ENCODE results near the gene SLCO3A1.
A peak's percentile ranks its signal among the peaks of the same experiment; 100 is the strongest.

SLCO3A1 gene

DNA sequence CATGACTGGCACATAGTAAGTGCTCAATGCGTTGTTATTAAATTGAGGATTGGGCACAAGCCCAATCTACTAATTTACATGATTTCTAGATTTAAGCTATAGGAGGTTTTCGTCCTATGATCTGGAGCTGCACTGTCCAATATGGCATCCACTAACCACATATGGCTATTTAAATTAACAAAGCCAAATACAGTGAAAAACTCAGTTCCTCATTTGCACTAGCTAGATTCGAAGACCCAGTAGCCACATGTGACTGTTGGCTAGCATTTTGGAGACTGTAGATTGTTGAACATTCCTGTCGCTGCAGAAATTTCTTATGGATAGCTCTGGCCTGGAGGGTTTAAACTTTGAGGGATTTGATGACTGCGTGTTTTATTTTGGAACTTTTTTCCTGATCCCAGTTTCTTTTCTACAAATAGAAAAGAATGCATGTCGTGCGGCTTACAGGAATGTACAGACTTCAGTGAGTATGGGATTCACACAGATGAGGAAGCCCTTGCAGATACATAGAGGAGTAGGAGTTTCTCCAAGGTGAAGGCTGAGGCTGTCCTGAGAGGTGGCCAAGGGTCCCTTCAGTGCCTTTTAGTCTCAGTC is 82.8 kb downstream of the SLCO3A1 start:
- ChIA-PET CTCF (no interaction called here), POLR2A (no interaction called here)
- H3K4me3 ChIP-seq (ENCODE audit: low read depth, low read length): no peak overlapping the region
- H3K36me3 ChIP-seq (ENCODE audit: control insufficient read depth in 2 of 2, insufficient read depth in 1 of 2, low read length in 2 of 2): no peaks in the 10 kb centered on the region
- H3K4me1 ChIP-seq (ENCODE audit: control insufficient read depth, insufficient read depth, low read length): peaks cover 8% of the 10 kb centered on the region
- H3K9me3 ChIP-seq (ENCODE audit: control insufficient read depth, insufficient read depth, low read depth, low read length): no peaks in the 10 kb centered on the region
- TF ChIP-seq ZBTB20 (tag by site-specific recombination; IDR thresholded peaks at IDR 0.05): no peak
- TF ChIP-seq ZNF629 (tag by site-specific recombination; IDR thresholded peaks at IDR 0.05): no peak
- no peak for TF ChIP-seq ZNF624 (tag by site-specific recombination; IDR thresholded peaks at IDR 0.05)
- H3K27ac ChIP-seq (ENCODE audit: extremely low read depth, low read depth, low read length): no peak overlapping the region

DNA sequence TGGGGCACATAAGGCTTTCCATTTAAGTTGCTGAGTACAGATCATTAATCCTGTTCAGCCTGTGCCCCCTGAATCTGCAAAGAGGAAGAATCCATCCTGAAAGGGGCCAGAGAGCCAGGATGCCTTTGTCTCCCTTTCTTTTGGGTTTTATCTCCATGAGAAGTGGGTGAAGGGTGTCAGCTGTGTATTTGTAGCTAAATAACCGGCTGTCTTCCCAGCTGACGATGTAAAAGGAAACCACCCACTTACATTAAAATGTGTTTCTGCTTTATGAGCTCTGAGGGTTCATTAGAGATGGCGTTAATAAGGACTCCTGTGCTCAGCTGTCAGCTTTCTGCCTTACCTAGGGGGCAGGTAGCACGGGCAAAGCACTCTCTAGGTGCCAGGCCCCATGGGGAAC is 83.4 kb downstream of the SLCO3A1 start:
- TF ChIP-seq EGR2 (tag by site-specific recombination; IDR thresholded peaks at IDR 0.05; ENCODE audit: low read depth) (no peak), ZEB2 (tag by site-specific recombination; IDR thresholded peaks at IDR 0.05) (no peak), MYNN (tag by site-specific recombination; IDR thresholded peaks at IDR 0.05; ENCODE audit: borderline replicate concordance) (no peak), SP7 (tag by site-specific recombination; IDR thresholded peaks at IDR 0.05) (no peak), HOXC10 (CRISPR knock-in tag; IDR thresholded peaks at IDR 0.05) (no peak), ZNF394 (tag by site-specific recombination; IDR thresholded peaks at IDR 0.05; ENCODE audit: borderline replicate concordance) (no peak), ZNF473 (tag by site-specific recombination; IDR thresholded peaks at IDR 0.05) (no peak), ZBTB7A (tag by site-specific recombination; IDR thresholded peaks at IDR 0.05; ENCODE audit: low read depth) (no peak)
- TF ChIP-seq, protein P1, sequence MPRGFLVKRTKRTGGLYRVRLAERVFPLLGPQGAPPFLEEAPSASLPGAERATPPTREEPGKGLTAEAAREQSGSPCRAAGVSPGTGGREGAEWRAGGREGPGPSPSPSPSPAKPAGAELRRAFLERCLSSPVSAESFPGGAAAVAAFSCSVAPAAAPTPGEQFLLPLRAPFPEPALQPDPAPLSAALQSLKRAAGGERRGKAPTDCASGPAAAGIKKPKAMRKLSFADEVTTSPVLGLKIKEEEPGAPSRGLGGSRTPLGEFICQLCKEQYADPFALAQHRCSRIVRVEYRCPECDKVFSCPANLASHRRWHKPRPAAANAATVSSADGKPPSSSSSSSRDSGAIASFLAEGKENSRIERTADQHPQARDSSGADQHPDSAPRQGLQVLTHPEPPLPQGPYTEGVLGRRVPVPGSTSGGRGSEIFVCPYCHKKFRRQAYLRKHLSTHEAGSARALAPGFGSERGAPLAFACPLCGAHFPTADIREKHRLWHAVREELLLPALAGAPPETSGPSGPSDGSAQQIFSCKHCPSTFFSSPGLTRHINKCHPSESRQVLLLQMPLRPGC (tag by site-specific recombination; IDR thresholded peaks at IDR 0.05): no peak
- ChIA-PET POLR2A (no interaction called here), CTCF (interaction anchor here (0.7 kb wide), 1 partner anchor 22 kb away, joined by 3 read pairs; no protein-coding TSS in a partner anchor)
- H3K27ac ChIP-seq (ENCODE audit: extremely low read depth, low read depth, low read length): no peak overlapping the region
- H3K36me3 ChIP-seq (ENCODE audit: control insufficient read depth in 2 of 2, insufficient read depth in 1 of 2, low read length in 2 of 2): no peaks in the 10 kb centered on the region
- no peak overlapping the region for H3K4me3 ChIP-seq (ENCODE audit: low read depth, low read length)
- H3K4me1 ChIP-seq (ENCODE audit: control insufficient read depth, insufficient read depth, low read length): peaks cover 12% of the 10 kb centered on the region
- no peaks in the 10 kb centered on the region for H3K9me3 ChIP-seq (ENCODE audit: control insufficient read depth, insufficient read depth, low read depth, low read length)

DNA sequence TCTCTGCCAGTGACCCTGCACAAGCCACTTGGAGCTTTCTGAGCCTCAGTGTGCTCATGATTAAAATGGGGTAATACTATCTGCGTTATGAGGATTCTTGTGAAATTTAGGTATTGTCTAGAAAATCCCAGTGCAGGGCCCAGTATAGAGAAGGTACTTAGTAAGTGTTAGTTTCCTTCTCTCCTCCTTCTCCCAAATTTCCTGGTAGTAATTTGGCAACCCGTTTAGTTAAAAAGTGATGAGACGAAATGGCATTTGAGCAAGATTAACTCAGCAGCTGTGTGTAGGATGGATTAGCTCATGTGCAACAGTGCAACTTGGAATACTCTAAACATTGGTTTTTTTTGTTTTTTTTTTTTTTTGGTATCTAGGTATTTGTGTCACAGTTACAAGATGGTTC is 84.6 kb downstream of the SLCO3A1 start:
- CTCF ChIA-PET: interaction anchor here (0.6 to 0.7 kb wide), 2 partner anchors 128 to 676 kb away, joined by 3 read pairs; no protein-coding TSS in a partner anchor
- H3K36me3 ChIP-seq (ENCODE audit: control insufficient read depth in 2 of 2, insufficient read depth in 1 of 2, low read length in 2 of 2): no peaks in the 10 kb centered on the region
- H3K27ac ChIP-seq (ENCODE audit: extremely low read depth, low read depth, low read length): no peak overlapping the region
- H3K9me3 ChIP-seq (ENCODE audit: control insufficient read depth, insufficient read depth, low read depth, low read length): no peaks in the 10 kb centered on the region
- POLR2A ChIA-PET: no interaction called here
- no peak overlapping the region for H3K4me3 ChIP-seq (ENCODE audit: low read depth, low read length)
- no peak for TF ChIP-seq ZNF221 (tag by site-specific recombination; IDR thresholded peaks at IDR 0.05; ENCODE audit: borderline replicate concordance)
- TF ChIP-seq, protein P2, sequence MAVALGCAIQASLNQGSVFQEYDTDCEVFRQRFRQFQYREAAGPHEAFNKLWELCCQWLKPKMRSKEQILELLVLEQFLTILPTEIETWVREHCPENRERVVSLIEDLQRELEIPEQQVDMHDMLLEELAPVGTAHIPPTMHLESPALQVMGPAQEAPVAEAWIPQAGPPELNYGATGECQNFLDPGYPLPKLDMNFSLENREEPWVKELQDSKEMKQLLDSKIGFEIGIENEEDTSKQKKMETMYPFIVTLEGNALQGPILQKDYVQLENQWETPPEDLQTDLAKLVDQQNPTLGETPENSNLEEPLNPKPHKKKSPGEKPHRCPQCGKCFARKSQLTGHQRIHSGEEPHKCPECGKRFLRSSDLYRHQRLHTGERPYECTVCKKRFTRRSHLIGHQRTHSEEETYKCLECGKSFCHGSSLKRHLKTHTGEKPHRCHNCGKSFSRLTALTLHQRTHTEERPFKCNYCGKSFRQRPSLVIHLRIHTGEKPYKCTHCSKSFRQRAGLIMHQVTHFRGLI (tag by site-specific recombination; IDR thresholded peaks at IDR 0.05): no peak
- peaks cover 15% of the 10 kb centered on the region for H3K4me1 ChIP-seq (ENCODE audit: control insufficient read depth, insufficient read depth, low read length)

DNA sequence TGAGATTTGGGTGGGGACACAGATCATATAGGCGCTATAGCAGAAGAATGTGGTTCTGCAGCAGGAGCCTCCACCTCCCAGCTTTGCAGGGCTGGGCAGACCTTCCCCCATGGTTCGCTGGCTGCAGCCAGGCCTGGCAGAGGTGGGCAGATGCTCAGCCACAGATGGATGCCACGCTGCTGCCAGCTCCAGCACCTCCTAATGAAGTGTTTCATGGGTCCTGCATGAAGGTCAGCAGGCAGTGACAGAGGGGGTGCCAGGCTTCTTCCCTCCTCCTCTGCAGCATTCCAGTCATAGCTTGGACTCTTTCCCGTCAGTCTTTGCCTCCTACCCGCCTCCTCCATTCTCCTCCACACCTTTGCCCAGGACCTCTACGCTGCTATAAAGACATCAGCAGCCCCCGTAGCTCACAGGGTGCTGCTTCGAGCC is 85.9 kb downstream of the SLCO3A1 start:
- TF ChIP-seq EGR2 (tag by site-specific recombination; IDR thresholded peaks at IDR 0.05; ENCODE audit: low read depth) (peak; percentile 86), ZNF2 (tag by site-specific recombination; IDR thresholded peaks at IDR 0.05) (no peak), HOXA7 (CRISPR knock-in tag; IDR thresholded peaks at IDR 0.05; ENCODE audit: borderline replicate concordance) (no peak), ZFHX2 (tag by site-specific recombination; conservative IDR thresholded peaks at IDR 0.05) (peak; percentile 79), ZNF510 (tag by site-specific recombination; IDR thresholded peaks at IDR 0.05; ENCODE audit: insufficient replicate concordance) (no peak)
- Histone ChIP-seq H3K4me1 (ENCODE audit: control insufficient read depth, insufficient read depth, low read length) (peaks cover 17% of the 10 kb centered on the region), H3K4me3 (ENCODE audit: low read depth, low read length) (no peak overlapping the region), H3K36me3 (ENCODE audit: control insufficient read depth in 2 of 2, insufficient read depth in 1 of 2, low read length in 2 of 2) (no peaks in the 10 kb centered on the region), H3K9me3 (ENCODE audit: control insufficient read depth, insufficient read depth, low read depth, low read length) (no peaks in the 10 kb centered on the region), H3K27ac (ENCODE audit: extremely low read depth, low read depth, low read length) (no peak overlapping the region)
- CTCF ChIA-PET: interaction anchor here (0.5 to 0.8 kb wide), 3 partner anchors 11 to 91 kb away, joined by 3 to 4 read pairs (median 3); no protein-coding TSS in a partner anchor
- POLR2A ChIA-PET: no interaction called here
